ENCODE data around the gene PRSS27. TPM values are rescaled to one million over a fixed set of nuclear protein-coding genes. Genes with fewer than 3 reads are reported as not detected.

PRSS27 gene
- total RNA-seq, result 0.75 TPM
- 1 to 10 TPM in 7 of 8 donors, under 1 TPM in 1; 0.92 to 1.8 (median 1.6) TPM for polyA plus RNA-seq (ENCODE audit: insufficient read depth in 1 of 8, insufficient read length in 8 of 8, low replicate concordance in 1 of 8)
- long read RNA-seq, donor 1, partial matches to known transcripts, result 0 of 2 reads
- long read RNA-seq, donor 1, other reads (novel, unspliced or antisense), result 0 of 2 reads
- long read RNA-seq, donor 2, partial matches to known transcripts, result 0 of 1 reads
- long read RNA-seq, donor 2, other reads (novel, unspliced or antisense), result 0 of 1 reads
- long read RNA-seq, donor 3, partial matches to known transcripts, result 0 of 3 reads
- long read RNA-seq, donor 3, other reads (novel, unspliced or antisense), result 0 of 3 reads
- long read RNA-seq, donor 4, partial matches to known transcripts, result 0 of 1 reads
- long read RNA-seq, donor 4, other reads (novel, unspliced or antisense), result 0 of 1 reads
- long read RNA-seq, donor 5, partial matches to known transcripts, result 0 of 4 reads
- long read RNA-seq, donor 5, other reads (novel, unspliced or antisense), result 0 of 4 reads
- long read RNA-seq, donor 6, partial matches to known transcripts, result 0 of 2 reads
- long read RNA-seq, donor 6, other reads (novel, unspliced or antisense), result 0 of 2 reads
- long read RNA-seq, donor 7, result 0 reads
- long read RNA-seq, donor 8, partial matches to known transcripts, result 0 of 2 reads
- long read RNA-seq, donor 8, other reads (novel, unspliced or antisense), result 0 of 2 reads
- long read RNA-seq, donor 9, partial matches to known transcripts, result 0 of 1 reads
- long read RNA-seq, donor 9, other reads (novel, unspliced or antisense), result 0 of 1 reads
- long read RNA-seq, donor 10, partial matches to known transcripts, result 0 of 1 reads
- long read RNA-seq, donor 10, other reads (novel, unspliced or antisense), result 0 of 1 reads
- long read RNA-seq, donor 11, partial matches to known transcripts, result 0 of 1 reads
- long read RNA-seq, donor 11, other reads (novel, unspliced or antisense), result 0 of 1 reads

GRCh38 chr16:2720064-2720457 lies at the start of gene PRSS27:
Gene PRSS27 (minus strand): TSS chr16:2720224. CDS start chr16:2720160, 64 bp downstream.
- H3K4me3 ChIP-seq (ENCODE audit: low read length), result peak within 1 kb of the TSS; percentile 51
- DNase-seq, result no peak
- H3K27me3 ChIP-seq (ENCODE audit: control insufficient read depth, insufficient read depth, low read length), result peaks cover 6% of the 10 kb centered on the region
- H3K27ac ChIP-seq (ENCODE audit: low read length), result peak within 1 kb of the TSS; percentile 79
- peaks cover 13% of the 10 kb centered on the region for H3K4me1 ChIP-seq (ENCODE audit: control insufficient read depth, insufficient read depth, low read length)
- 83% methylated on average over 24 of the region's 26 CpGs for WGBS (ENCODE audit: insufficient coverage)
- no peaks in the 10 kb centered on the region for H3K36me3 ChIP-seq (ENCODE audit: control insufficient read depth, insufficient read depth, low read length)
- H3K9me3 ChIP-seq (replicated peaks; ENCODE audit: control insufficient read depth, low read depth, low read length), result no peaks in the 10 kb centered on the region

- Histone ChIP-seq H3K9me3 (replicated peaks; ENCODE audit: control insufficient read depth, low read depth, low read length) (peaks cover 7% of the 10 kb centered on the region), H3K27ac (ENCODE audit: low read length) (no peak overlapping the region), H3K4me3 (ENCODE audit: low read length) (no peak overlapping the region), H3K27me3 (ENCODE audit: control insufficient read depth, insufficient read depth, low read length) (no peaks in the 10 kb centered on the region), H3K4me1 (ENCODE audit: control insufficient read depth, insufficient read depth, low read length) (peaks cover 26% of the 10 kb centered on the region), H3K36me3 (ENCODE audit: control insufficient read depth, insufficient read depth, low read length) (peaks cover 96% of the 10 kb centered on the region)
- DNase-seq, result no peak
- 64% methylated on average over 14 of the region's 14 CpGs for WGBS (ENCODE audit: insufficient coverage)
Measured at GRCh38 chr16:2769675-2770056, 49.6 kb upstream of the PRSS27 start.

DNA sequence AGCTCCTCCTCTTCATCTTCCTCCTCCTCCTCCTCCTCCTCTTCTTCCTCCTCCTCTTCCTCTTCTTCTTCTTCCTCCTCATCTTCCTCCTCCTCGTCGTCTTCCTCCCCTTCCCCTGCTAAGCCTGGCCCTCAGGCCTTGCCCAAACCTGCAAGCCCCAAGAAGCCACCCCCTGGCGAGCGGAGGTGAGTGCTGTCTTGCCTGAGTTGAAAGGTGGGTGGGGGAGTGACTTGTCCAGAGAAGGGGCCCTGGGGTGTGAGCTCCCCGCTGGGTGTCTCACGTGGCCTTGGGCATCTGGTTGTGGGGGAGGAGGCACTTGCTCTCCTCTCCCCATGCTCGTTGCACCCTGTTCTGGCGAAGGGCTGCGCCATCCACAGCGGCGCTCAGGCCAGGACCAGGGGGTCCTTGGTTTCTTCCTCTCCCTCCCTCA lies 49.1 kb upstream of the PRSS27 start:
- Histone ChIP-seq H3K36me3 (ENCODE audit: control insufficient read depth, insufficient read depth, low read length) (peaks cover 96% of the 10 kb centered on the region), H3K27me3 (ENCODE audit: control insufficient read depth, insufficient read depth, low read length) (no peaks in the 10 kb centered on the region), H3K27ac (ENCODE audit: low read length) (no peak overlapping the region), H3K9me3 (replicated peaks; ENCODE audit: control insufficient read depth, low read depth, low read length) (peaks cover 7% of the 10 kb centered on the region), H3K4me1 (ENCODE audit: control insufficient read depth, insufficient read depth, low read length) (peaks cover 23% of the 10 kb centered on the region), H3K4me3 (ENCODE audit: low read length) (no peak overlapping the region)
- no peak for DNase-seq
- 78% methylated on average over 5 of the region's 11 CpGs for WGBS (ENCODE audit: insufficient coverage)

- Histone ChIP-seq H3K27me3 (ENCODE audit: control insufficient read depth, insufficient read depth, low read length) (no peaks in the 10 kb centered on the region), H3K4me3 (ENCODE audit: low read length) (no peak overlapping the region), H3K27ac (ENCODE audit: low read length) (no peak overlapping the region), H3K36me3 (ENCODE audit: control insufficient read depth, insufficient read depth, low read length) (peaks cover 96% of the 10 kb centered on the region), H3K9me3 (replicated peaks; ENCODE audit: control insufficient read depth, low read depth, low read length) (peaks cover 7% of the 10 kb centered on the region), H3K4me1 (ENCODE audit: control insufficient read depth, insufficient read depth, low read length) (peaks cover 23% of the 10 kb centered on the region)
- DNase-seq, result no peak
- WGBS (ENCODE audit: insufficient coverage), result 65% methylated on average over 10 of the region's 17 CpGs
Measured at GRCh38 chr16:2768403-2769089, 48.5 kb upstream of the PRSS27 start.

GRCh38 chr16:2767891-2768290 lies 47.9 kb upstream of the PRSS27 start:
- Histone ChIP-seq H3K36me3 (ENCODE audit: control insufficient read depth, insufficient read depth, low read length) (peaks cover 96% of the 10 kb centered on the region), H3K27ac (ENCODE audit: low read length) (no peak overlapping the region), H3K27me3 (ENCODE audit: control insufficient read depth, insufficient read depth, low read length) (no peaks in the 10 kb centered on the region), H3K4me1 (ENCODE audit: control insufficient read depth, insufficient read depth, low read length) (peaks cover 23% of the 10 kb centered on the region), H3K9me3 (replicated peaks; ENCODE audit: control insufficient read depth, low read depth, low read length) (peaks cover 7% of the 10 kb centered on the region), H3K4me3 (ENCODE audit: low read length) (no peak overlapping the region)
- no peak for DNase-seq
- 53% methylated on average over 10 of the region's 14 CpGs for WGBS (ENCODE audit: insufficient coverage)

DNA sequence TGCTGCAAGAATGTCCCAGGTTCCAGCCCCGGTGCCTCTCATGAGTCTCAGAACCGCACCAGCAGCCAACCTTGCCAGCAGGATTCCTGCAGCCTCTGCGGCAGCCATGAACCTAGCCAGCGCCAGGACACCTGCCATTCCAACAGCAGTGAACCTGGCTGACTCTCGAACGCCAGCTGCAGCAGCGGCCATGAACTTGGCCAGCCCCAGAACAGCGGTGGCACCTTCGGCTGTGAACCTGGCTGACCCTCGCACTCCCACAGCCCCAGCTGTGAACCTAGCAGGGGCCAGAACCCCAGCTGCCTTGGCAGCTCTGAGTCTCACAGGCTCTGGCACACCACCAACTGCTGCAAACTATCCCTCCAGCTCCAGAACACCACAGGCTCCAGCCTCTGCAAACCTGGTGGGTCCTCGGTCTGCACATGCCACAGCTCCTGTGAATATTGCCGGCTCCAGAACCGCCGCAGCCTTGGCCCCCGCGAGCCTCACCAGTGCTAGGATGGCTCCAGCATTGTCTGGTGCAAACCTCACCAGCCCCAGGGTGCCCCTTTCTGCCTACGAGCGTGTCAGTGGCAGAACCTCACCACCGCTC lies 47.2 kb upstream of the PRSS27 start:
- Histone ChIP-seq H3K27me3 (ENCODE audit: control insufficient read depth, insufficient read depth, low read length) (no peaks in the 10 kb centered on the region), H3K27ac (ENCODE audit: low read length) (no peak overlapping the region), H3K9me3 (replicated peaks; ENCODE audit: control insufficient read depth, low read depth, low read length) (peaks cover 7% of the 10 kb centered on the region), H3K36me3 (ENCODE audit: control insufficient read depth, insufficient read depth, low read length) (peaks cover 99% of the 10 kb centered on the region), H3K4me3 (ENCODE audit: low read length) (no peak overlapping the region), H3K4me1 (ENCODE audit: control insufficient read depth, insufficient read depth, low read length) (peaks cover 23% of the 10 kb centered on the region)
- no peak for DNase-seq
- 76% methylated on average over 19 of the region's 19 CpGs for WGBS (ENCODE audit: insufficient coverage)

GRCh38 chr16:2766430-2767139 lies 46.6 kb upstream of the PRSS27 start:
- H3K9me3 ChIP-seq (replicated peaks; ENCODE audit: control insufficient read depth, low read depth, low read length), result peaks cover 9% of the 10 kb centered on the region
- no peaks in the 10 kb centered on the region for H3K27me3 ChIP-seq (ENCODE audit: control insufficient read depth, insufficient read depth, low read length)
- 94% methylated on average over 44 of the region's 44 CpGs for WGBS (ENCODE audit: insufficient coverage)
- no peak overlapping the region for H3K27ac ChIP-seq (ENCODE audit: low read length)
- H3K4me3 ChIP-seq (ENCODE audit: low read length), result no peak overlapping the region
- no peak for DNase-seq
- H3K4me1 ChIP-seq (ENCODE audit: control insufficient read depth, insufficient read depth, low read length), result peaks cover 19% of the 10 kb centered on the region
- peaks cover 100% of the 10 kb centered on the region for H3K36me3 ChIP-seq (ENCODE audit: control insufficient read depth, insufficient read depth, low read length)

DNA sequence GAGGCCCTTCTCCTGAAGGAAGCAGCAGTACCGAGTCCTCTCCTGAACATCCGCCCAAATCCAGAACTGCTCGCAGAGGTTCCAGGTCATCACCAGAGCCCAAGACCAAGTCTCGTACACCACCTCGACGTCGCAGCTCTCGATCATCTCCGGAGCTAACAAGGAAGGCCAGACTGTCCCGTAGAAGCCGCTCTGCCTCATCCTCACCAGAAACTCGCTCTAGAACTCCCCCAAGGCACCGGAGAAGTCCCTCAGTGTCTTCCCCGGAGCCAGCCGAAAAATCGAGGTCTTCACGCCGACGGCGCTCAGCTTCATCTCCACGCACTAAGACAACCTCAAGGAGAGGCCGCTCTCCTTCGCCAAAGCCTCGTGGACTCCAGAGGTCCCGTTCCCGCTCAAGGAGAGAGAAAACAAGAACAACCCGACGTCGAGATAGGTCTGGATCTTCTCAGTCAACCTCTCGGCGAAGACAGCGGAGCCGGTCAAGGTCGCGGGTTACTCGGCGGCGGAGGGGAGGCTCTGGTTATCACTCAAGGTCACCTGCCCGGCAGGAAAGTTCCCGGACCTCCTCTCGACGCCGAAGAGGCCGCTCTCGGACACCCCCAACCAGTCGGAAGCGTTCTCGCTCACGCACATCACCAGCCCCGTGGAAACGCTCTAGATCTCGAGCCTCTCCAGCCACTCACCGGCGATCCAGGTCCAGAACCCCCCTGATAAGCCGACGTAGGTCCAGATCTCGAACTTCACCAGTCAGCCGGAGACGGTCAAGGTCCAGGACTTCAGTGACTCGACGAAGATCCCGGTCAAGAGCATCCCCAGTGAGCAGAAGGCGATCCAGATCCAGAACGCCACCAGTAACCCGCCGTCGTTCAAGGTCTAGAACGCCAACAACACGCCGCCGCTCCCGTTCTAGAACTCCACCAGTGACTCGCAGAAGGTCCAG lies 45.7 kb upstream of the PRSS27 start:
- peaks cover 9% of the 10 kb centered on the region for H3K9me3 ChIP-seq (replicated peaks; ENCODE audit: control insufficient read depth, low read depth, low read length)
- H3K4me3 ChIP-seq (ENCODE audit: low read length), result no peak overlapping the region
- no peaks in the 10 kb centered on the region for H3K27me3 ChIP-seq (ENCODE audit: control insufficient read depth, insufficient read depth, low read length)
- peaks cover 15% of the 10 kb centered on the region for H3K4me1 ChIP-seq (ENCODE audit: control insufficient read depth, insufficient read depth, low read length)
- H3K36me3 ChIP-seq (ENCODE audit: control insufficient read depth, insufficient read depth, low read length), result peaks cover 98% of the 10 kb centered on the region
- WGBS (ENCODE audit: insufficient coverage), result 97% methylated on average over 72 of the region's 73 CpGs
- DNase-seq, result no peak
- H3K27ac ChIP-seq (ENCODE audit: low read length), result no peak overlapping the region
